Natural killer cell (primary cell): Measurements from ENCODE around the gene RNF151. TPM values are rescaled to one million over a fixed set of nuclear protein-coding genes. Genes with fewer than 3 reads are reported as not detected.

Experiments
- ATAC-seq, 3 donors: fragments of 150-1000 bp in 2 of 3; fragments of 200-7000 bp in 1 of 3; cut with Tn5 transposase; 1 replicate in 1 of 3; 2 replicates in 2 of 3; pipeline ENCODE4 v1.10.0; 2021; ENCODE audit warnings: mild to moderate bottlenecking in 2 of 3, moderate library complexity in 2 of 3
- DNase-seq, 2 donors: peaks; one replicate each; pipeline versions ENCODE4 v3.0.0 to v3.0.0-alpha.2; 2013 to 2021; ENCODE audit warnings: mixed read lengths in 1 of 2
- H3K27ac ChIP-seq: one replicate; pipeline ENCODE4 v1.5.1; 2013; ENCODE audit warnings: mild to moderate bottlenecking, low read length
- H3K27me3 ChIP-seq: one replicate; pipeline ENCODE4 v1.6.1; 2013; ENCODE audit warnings: low read length; ENCODE audit not compliant: control insufficient read depth, insufficient read depth
- H3K36me3 ChIP-seq: one replicate; pipeline ENCODE4 v1.6.1; 2013; ENCODE audit warnings: low read length; ENCODE audit not compliant: control insufficient read depth, insufficient read depth
- H3K4me1 ChIP-seq: one replicate; pipeline ENCODE4 v1.6.1; 2013; ENCODE audit warnings: low read length; ENCODE audit not compliant: control insufficient read depth, insufficient read depth
- H3K4me3 ChIP-seq: one replicate; pipeline ENCODE4 v1.5.1; 2013; ENCODE audit warnings: low read length
- H3K9me3 ChIP-seq: one replicate; pipeline ENCODE4 v1.6.1; 2013; ENCODE audit warnings: low read length; ENCODE audit not compliant: control insufficient read depth, insufficient read depth
- H3K27ac Mint-ChIP-seq, 2 donors: one replicate each; pipeline ENCODE4 v1.8.0; 2022; ENCODE audit warnings: mild to moderate bottlenecking in 2 of 2, mixed read lengths in 2 of 2, moderate library complexity in 1 of 2
- H3K27me3 Mint-ChIP-seq, 2 donors: one replicate each; pipeline ENCODE4 v1.8.0; 2022; ENCODE audit warnings: low read depth in 2 of 2, mixed read lengths in 2 of 2
- H3K36me3 Mint-ChIP-seq: one replicate; pipeline ENCODE4 v1.8.0; 2022; ENCODE audit warnings: mixed read lengths
- H3K4me1 Mint-ChIP-seq, 2 donors: one replicate each; pipeline ENCODE4 v1.8.0; 2022; ENCODE audit warnings: mixed read lengths in 2 of 2
- H3K4me3 Mint-ChIP-seq: one replicate; pipeline ENCODE4 v1.8.0; 2022; ENCODE audit warnings: mild to moderate bottlenecking, moderate library complexity, mixed read lengths
- H3K9me3 Mint-ChIP-seq, 2 donors: one replicate each; pipeline ENCODE4 v1.8.0; 2022; ENCODE audit warnings: mixed read lengths in 2 of 2
- WGBS: methylation state at CpG from one replicate; pipeline ENCODE4 v1.1.7; 2013; ENCODE audit warnings: missing lambda C conversion rate; ENCODE audit not compliant: insufficient coverage; 5-methylcytosine and 5-hydroxymethylcytosine counted together
- intact Hi-C: fragments of 100-400 bp; cut with micrococcal nuclease; formaldehyde crosslinking; loops from one replicate; pipeline ENCODE4 v1.14.2; 2022
- total RNA-seq, 4 donors: library from RNA; stranded (reverse); fragments of 120-200 nt in 1 of 4; gene quantifications; one replicate each; pipeline versions ENCODE4 v1.2.3 to v1.2.4, GENCODE V29; 2013 to 2022
- TF ChIP-seq, protein P1 (sequence below): fragments of 200-600 bp; IDR thresholded peaks from one replicate; pipeline ENCODE4 v1.8.0; 2022; ENCODE audit warnings: antibody characterized with exemption

The RNF151 gene
- total RNA-seq, 3 donors from 2014 or later (not counting 1 experiment from before 2014, with no cell fraction given): not detected

DNA sequence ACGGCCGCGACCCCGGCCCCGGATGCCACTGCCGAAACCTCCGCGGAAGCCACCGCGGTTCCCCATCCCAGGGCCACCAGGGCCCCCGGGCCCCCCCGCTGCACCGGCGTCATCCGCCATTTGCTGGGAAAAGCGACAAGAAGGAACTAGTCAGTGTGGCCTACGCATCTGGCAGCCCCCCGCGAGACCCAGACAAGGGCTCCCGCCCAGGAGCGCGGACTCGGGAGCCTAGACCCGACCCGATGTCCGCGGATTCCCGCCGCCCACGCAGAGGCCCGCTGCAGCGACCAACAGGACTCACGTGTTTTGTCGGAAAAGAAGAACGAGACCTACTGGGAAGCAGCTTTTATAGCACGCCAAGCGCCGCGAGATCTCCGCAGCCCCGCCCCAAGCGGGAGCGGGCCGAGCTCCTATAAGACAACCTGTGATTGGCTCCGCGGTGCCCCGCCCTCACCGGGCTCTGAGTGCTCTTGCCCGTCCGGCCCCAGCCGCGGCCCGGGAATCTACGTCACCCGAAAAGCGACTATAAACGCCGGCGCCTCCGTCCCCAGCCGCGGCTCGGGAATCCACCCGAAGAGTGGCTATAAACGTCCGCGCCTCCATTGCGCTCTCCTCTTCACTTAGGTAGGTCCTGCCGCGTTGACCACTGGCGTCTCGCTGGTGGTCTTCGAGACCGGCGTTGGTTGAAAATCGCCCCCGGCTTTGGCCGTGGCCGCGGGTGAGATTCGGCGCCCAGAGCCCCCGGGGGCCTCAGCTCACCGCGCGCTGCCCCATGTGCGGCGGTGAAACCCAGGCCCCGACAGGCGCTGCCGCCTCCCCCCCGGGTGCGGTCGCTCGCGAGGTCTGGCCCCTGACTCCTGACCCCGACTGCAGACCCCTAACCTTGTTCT is 1.9 kb upstream of the RNF151 start, which contains the start of gene RPS2:
RPS2 (minus strand) TSS at position 321 of the 890 bp plus-strand sequence; CDS start at position 120, 201 bp downstream.
- TF ChIP-seq, protein P1, sequence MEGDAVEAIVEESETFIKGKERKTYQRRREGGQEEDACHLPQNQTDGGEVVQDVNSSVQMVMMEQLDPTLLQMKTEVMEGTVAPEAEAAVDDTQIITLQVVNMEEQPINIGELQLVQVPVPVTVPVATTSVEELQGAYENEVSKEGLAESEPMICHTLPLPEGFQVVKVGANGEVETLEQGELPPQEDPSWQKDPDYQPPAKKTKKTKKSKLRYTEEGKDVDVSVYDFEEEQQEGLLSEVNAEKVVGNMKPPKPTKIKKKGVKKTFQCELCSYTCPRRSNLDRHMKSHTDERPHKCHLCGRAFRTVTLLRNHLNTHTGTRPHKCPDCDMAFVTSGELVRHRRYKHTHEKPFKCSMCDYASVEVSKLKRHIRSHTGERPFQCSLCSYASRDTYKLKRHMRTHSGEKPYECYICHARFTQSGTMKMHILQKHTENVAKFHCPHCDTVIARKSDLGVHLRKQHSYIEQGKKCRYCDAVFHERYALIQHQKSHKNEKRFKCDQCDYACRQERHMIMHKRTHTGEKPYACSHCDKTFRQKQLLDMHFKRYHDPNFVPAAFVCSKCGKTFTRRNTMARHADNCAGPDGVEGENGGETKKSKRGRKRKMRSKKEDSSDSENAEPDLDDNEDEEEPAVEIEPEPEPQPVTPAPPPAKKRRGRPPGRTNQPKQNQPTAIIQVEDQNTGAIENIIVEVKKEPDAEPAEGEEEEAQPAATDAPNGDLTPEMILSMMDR: no peak
- H3K36me3 ChIP-seq: peaks cover 20% of the 10 kb centered on the region
- H3K4me1 ChIP-seq: peaks cover 50% of the 10 kb centered on the region
- H3K4me1 Mint-ChIP-seq: peaks cover 37 to 41% of the 10 kb centered on the region in 2 donors
- WGBS: under 1% methylated on average over 94 of the region's 97 CpGs
- no peaks in the 10 kb centered on the region for H3K9me3 Mint-ChIP-seq
- H3K36me3 Mint-ChIP-seq: no peaks in the 10 kb centered on the region
- H3K27ac Mint-ChIP-seq: peak within 1 kb of the TSS; percentile 95
- H3K4me3 Mint-ChIP-seq: peak within 1 kb of the TSS; percentile 94
- intact Hi-C loops: loop anchor here (1.0 kb wide), 1 partner anchor 8 kb away; the partner anchor contains the start of gene TBL3
- peak within 1 kb of the TSS; percentile 88 for H3K4me3 ChIP-seq
- H3K9me3 ChIP-seq: no peaks in the 10 kb centered on the region
- peak within 1 kb of the TSS; percentile 99 for H3K27ac ChIP-seq
- no peaks in the 10 kb centered on the region for H3K27me3 Mint-ChIP-seq
- ATAC-seq: peak; percentile 93 to 99 (median 94)
- no peaks in the 10 kb centered on the region for H3K27me3 ChIP-seq
- peak; percentile 99 for DNase-seq

DNA sequence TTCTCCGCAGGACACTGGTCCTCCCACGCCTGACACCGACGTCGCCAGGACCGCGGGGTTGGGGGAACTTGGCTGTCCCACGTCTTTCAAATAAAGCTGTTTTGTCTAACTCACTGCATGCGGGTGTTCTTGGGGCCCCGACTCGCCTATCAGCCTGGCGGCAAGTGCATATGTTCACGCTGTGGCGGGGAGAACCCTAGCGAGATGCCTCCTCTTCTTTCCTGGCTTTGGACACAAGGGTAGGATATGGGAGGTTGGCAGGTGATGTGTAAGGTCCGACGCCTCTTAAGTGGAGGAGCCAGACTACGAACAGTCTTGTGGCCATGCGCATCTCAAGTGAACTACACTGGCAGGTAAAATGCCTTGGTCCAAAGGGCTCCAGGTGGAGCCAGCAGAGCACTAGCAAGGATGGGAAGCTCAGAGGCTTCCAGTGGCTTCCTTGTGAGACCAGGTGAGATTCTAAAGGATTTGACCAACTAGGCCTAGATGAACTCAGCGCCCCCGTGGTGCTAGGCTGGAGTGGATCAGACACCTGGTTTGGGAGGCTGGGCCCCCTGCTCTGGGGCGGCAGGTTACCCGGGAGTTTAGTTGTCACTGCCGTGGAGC is 1.2 kb upstream of the RNF151 start:
- Histone ChIP-seq H3K27ac (peak overlapping the region; percentile 99), H3K4me3 (peak overlapping the region; percentile 88), H3K36me3 (peaks cover 20% of the 10 kb centered on the region), H3K4me1 (peaks cover 43% of the 10 kb centered on the region), H3K9me3 (no peaks in the 10 kb centered on the region), H3K27me3 (no peaks in the 10 kb centered on the region)
- peaks cover 30 to 35% of the 10 kb centered on the region in 2 donors for H3K4me1 Mint-ChIP-seq
- intact Hi-C loops: no loop called here
- ATAC-seq: no peak
- peak overlapping the region; percentile 94 for H3K4me3 Mint-ChIP-seq
- DNase-seq: no peak
- H3K36me3 Mint-ChIP-seq: no peaks in the 10 kb centered on the region
- H3K27me3 Mint-ChIP-seq: no peaks in the 10 kb centered on the region
- TF ChIP-seq, protein P1: no peak
- H3K27ac Mint-ChIP-seq: peak overlapping the region; percentile 95
- WGBS: 26% methylated on average over 24 of the region's 24 CpGs
- H3K9me3 Mint-ChIP-seq: no peaks in the 10 kb centered on the region

DNA sequence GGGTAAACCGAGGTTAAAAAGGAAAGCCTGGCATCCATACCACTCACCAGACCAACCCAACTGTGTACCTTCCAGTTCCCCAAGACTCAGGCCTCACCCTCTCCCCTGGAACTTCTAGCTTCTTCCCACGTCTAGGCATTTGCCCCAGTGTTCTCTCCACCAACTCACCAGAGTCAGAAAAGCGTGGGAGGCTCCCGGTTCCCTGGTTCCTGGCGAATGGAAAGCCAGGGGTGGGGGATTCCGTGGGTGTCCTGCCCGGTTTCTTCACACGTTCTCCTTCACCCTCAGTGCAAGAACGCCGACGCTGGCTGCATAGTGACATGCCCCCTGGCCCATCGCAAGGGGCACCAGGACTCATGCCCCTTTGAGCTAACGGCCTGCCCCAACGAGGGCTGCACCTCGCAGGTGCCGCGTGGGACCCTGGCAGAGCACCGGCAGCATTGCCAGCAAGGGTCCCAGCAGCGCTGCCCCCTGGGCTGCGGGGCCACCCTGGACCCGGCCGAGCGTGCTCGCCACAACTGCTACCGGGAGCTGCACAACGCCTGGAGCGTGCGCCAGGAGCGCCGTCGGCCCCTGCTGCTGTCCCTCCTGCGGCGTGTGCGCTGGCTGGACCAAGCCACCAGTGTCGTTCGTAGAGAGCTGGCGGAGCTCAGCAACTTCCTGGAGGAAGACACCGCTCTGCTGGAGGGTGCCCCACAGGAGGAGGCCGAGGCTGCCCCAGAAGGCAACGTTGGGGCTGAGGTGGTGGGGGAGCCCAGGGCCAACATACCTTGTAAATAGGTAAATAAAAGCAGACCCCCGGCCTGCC is 1.7 kb downstream of the RNF151 start:
- ATAC-seq (no peak), DNase-seq (no peak)
- intact Hi-C loops: no loop called here
- Histone ChIP-seq H3K36me3 (peaks cover 2% of the 10 kb centered on the region), H3K9me3 (no peaks in the 10 kb centered on the region), H3K4me3 (no peak overlapping the region), H3K27ac (no peak overlapping the region), H3K4me1 (peaks cover 42% of the 10 kb centered on the region), H3K27me3 (no peaks in the 10 kb centered on the region)
- Mint-ChIP-seq H3K27ac (no peak overlapping the region), H3K36me3 (no peaks in the 10 kb centered on the region), H3K4me1 (peaks cover 39 to 45% of the 10 kb centered on the region in 2 donors), H3K27me3 (no peaks in the 10 kb centered on the region), H3K9me3 (no peaks in the 10 kb centered on the region), H3K4me3 (no peak overlapping the region)
- 94% methylated on average over 41 of the region's 41 CpGs for WGBS
- TF ChIP-seq, protein P1: no peak
